ENCODE results near the gene HTR6.

The HTR6 gene

GRCh38 chr1:19725606-19726005 lies 60.9 kb downstream of the HTR6 start:
- Histone ChIP-seq H3K27me3 (ENCODE audit: insufficient read depth, low read length, poor library complexity, severe bottlenecking) (no peaks in the 10 kb centered on the region), H3K4me1 (ENCODE audit: insufficient read depth, low read length, poor library complexity, severe bottlenecking) (no peaks in the 10 kb centered on the region), H3K4me2 (ENCODE audit: low read depth, low read length, poor library complexity, severe bottlenecking) (no peak overlapping the region), H3K9me2 (replicated peaks; ENCODE audit: low read depth, low read length) (no peaks in the 10 kb centered on the region), H3K79me2 (ENCODE audit: insufficient read depth, low read length) (no peaks in the 10 kb centered on the region), H3K4me3 (ENCODE audit: low read length, poor library complexity, severe bottlenecking) (no peak overlapping the region), H2AFZ (ENCODE audit: low read length) (no peak overlapping the region), H3K9me3 (ENCODE audit: insufficient read depth, low read depth, low read length) (no peaks in the 10 kb centered on the region), H3K9ac (ENCODE audit: low read depth, low read length, poor library complexity, severe bottlenecking) (no peak overlapping the region), H3F3A (ENCODE audit: low read depth) (no peaks in the 10 kb centered on the region), H4K20me1 (ENCODE audit: insufficient read depth, low read length, poor library complexity, severe bottlenecking) (no peaks in the 10 kb centered on the region), H3K36me3 (ENCODE audit: insufficient read depth, low read length) (no peaks in the 10 kb centered on the region)
- TF ChIP-seq, protein P1, sequence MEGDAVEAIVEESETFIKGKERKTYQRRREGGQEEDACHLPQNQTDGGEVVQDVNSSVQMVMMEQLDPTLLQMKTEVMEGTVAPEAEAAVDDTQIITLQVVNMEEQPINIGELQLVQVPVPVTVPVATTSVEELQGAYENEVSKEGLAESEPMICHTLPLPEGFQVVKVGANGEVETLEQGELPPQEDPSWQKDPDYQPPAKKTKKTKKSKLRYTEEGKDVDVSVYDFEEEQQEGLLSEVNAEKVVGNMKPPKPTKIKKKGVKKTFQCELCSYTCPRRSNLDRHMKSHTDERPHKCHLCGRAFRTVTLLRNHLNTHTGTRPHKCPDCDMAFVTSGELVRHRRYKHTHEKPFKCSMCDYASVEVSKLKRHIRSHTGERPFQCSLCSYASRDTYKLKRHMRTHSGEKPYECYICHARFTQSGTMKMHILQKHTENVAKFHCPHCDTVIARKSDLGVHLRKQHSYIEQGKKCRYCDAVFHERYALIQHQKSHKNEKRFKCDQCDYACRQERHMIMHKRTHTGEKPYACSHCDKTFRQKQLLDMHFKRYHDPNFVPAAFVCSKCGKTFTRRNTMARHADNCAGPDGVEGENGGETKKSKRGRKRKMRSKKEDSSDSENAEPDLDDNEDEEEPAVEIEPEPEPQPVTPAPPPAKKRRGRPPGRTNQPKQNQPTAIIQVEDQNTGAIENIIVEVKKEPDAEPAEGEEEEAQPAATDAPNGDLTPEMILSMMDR (conservative IDR thresholded peaks at IDR 0.05; ENCODE audit: low read length): no peak
- TF ChIP-seq EZH2phosphoT487 (IDR thresholded peaks at IDR 0.05; ENCODE audit: borderline replicate concordance): no peak

DNA sequence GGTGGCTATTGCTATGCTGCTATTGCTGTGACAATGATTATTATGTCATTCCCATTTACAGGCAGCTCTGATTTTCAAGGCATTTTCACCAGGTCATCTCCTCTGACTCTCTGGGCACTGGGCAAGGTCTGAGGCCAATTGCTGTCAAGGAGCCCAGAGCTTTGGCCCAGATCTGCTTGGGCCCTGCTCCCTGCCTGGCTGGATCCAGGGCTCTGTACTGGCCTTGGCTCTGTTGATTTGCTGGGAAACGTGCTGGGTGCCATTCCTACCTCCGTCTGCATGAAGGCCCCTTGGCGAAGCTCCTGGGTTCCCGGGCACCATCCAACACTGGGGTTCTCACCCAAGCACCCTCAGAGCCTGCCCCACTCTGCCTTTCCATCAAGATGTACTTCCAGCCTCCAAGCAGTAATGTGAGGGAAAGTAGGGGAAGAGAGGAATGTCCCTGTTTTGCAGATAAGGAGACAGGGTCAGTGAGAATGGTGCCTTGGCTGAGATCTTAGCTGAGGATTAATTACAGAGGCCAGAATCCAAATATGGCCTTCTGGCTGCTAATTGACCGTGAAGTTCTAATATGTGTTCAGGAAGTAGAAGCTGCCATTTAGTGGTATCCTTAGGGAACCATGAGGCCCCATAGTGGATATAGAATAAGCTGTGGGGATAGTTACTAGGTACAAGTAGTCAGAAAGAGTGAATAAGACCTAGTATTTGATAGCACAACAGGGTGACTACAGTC lies 63.9 kb downstream of the HTR6 start:
- TF ChIP-seq, protein P1 (conservative IDR thresholded peaks at IDR 0.05; ENCODE audit: low read length): no peak
- TF ChIP-seq EZH2phosphoT487 (IDR thresholded peaks at IDR 0.05; ENCODE audit: borderline replicate concordance): no peak
- no peak overlapping the region for H2AFZ ChIP-seq (ENCODE audit: low read length)
- no peak overlapping the region for H3K9ac ChIP-seq (ENCODE audit: low read depth, low read length, poor library complexity, severe bottlenecking)
- no peak overlapping the region for H3K4me3 ChIP-seq (ENCODE audit: low read length, poor library complexity, severe bottlenecking)
- no peaks in the 10 kb centered on the region for H3K9me2 ChIP-seq (replicated peaks; ENCODE audit: low read depth, low read length)
- H3K4me2 ChIP-seq (ENCODE audit: low read depth, low read length, poor library complexity, severe bottlenecking): no peak overlapping the region
- no peaks in the 10 kb centered on the region for H3K79me2 ChIP-seq (ENCODE audit: insufficient read depth, low read length)
- no peaks in the 10 kb centered on the region for H3F3A ChIP-seq (ENCODE audit: low read depth)
- no peaks in the 10 kb centered on the region for H3K4me1 ChIP-seq (ENCODE audit: insufficient read depth, low read length, poor library complexity, severe bottlenecking)
- H3K36me3 ChIP-seq (ENCODE audit: insufficient read depth, low read length): no peaks in the 10 kb centered on the region
- no peaks in the 10 kb centered on the region for H4K20me1 ChIP-seq (ENCODE audit: insufficient read depth, low read length, poor library complexity, severe bottlenecking)
- H3K9me3 ChIP-seq (ENCODE audit: insufficient read depth, low read depth, low read length): no peaks in the 10 kb centered on the region
- H3K27me3 ChIP-seq (ENCODE audit: insufficient read depth, low read length, poor library complexity, severe bottlenecking): no peaks in the 10 kb centered on the region

DNA sequence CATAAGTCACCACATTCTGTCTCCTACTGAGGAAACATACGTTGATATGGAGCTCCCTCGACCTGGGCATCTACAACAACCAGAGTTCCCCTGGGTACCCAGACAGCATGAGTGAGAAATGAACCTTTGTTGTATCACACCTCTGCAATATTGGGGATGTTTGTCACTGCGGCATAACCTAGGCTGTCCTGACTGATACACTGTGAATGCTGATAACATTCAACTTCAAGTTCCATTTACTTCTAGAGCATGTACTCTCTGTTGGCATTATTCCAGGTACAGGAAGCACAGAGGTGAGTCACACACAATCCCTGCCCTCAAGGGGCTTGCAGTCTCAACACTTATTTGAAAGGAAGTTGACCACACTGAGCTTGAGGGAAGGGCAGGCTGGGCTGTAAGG lies 65.6 kb downstream of the HTR6 start:
- Histone ChIP-seq H3K36me3 (ENCODE audit: insufficient read depth, low read length) (no peaks in the 10 kb centered on the region), H3K79me2 (ENCODE audit: insufficient read depth, low read length) (no peaks in the 10 kb centered on the region), H3K9me3 (ENCODE audit: insufficient read depth, low read depth, low read length) (no peaks in the 10 kb centered on the region), H3K4me3 (ENCODE audit: low read length, poor library complexity, severe bottlenecking) (no peak overlapping the region), H3K27me3 (ENCODE audit: insufficient read depth, low read length, poor library complexity, severe bottlenecking) (no peaks in the 10 kb centered on the region), H3K4me1 (ENCODE audit: insufficient read depth, low read length, poor library complexity, severe bottlenecking) (no peaks in the 10 kb centered on the region), H3K4me2 (ENCODE audit: low read depth, low read length, poor library complexity, severe bottlenecking) (no peak overlapping the region), H3K9ac (ENCODE audit: low read depth, low read length, poor library complexity, severe bottlenecking) (no peak overlapping the region), H3K9me2 (replicated peaks; ENCODE audit: low read depth, low read length) (no peaks in the 10 kb centered on the region), H2AFZ (ENCODE audit: low read length) (no peak overlapping the region), H3F3A (ENCODE audit: low read depth) (no peaks in the 10 kb centered on the region), H4K20me1 (ENCODE audit: insufficient read depth, low read length, poor library complexity, severe bottlenecking) (no peaks in the 10 kb centered on the region)
- no peak for TF ChIP-seq EZH2phosphoT487 (IDR thresholded peaks at IDR 0.05; ENCODE audit: borderline replicate concordance)
- TF ChIP-seq, protein P1 (conservative IDR thresholded peaks at IDR 0.05; ENCODE audit: low read length): no peak

Measured in Loucy (cell line).